B cell (primary cell): ENCODE data around the gene RIOK3.

Experiments
- CTCF ChIP-seq: fragments of 200-600 bp; IDR thresholded peaks from one replicate; pipeline ENCODE4 v1.8.0; 2022; ENCODE audit warnings: antibody characterized with exemption, mild to moderate bottlenecking
- EZH2 ChIP-seq: IDR thresholded peaks from 2 replicates; pipeline ENCODE4 v1.6.1; 2012; ENCODE audit warnings: borderline replicate concordance, low read depth, mild to moderate bottlenecking, moderate library complexity, low read length; ENCODE audit not compliant: insufficient read depth, poor library complexity, severe bottlenecking

- TF ChIP-seq CTCF (no peak), EZH2 (no peak)
Measured at GRCh38 chr18:23524213-23524707, 71.2 kb downstream of the RIOK3 start.
